Measurements from ENCODE around the gene CCDC12.

CCDC12 gene

DNA sequence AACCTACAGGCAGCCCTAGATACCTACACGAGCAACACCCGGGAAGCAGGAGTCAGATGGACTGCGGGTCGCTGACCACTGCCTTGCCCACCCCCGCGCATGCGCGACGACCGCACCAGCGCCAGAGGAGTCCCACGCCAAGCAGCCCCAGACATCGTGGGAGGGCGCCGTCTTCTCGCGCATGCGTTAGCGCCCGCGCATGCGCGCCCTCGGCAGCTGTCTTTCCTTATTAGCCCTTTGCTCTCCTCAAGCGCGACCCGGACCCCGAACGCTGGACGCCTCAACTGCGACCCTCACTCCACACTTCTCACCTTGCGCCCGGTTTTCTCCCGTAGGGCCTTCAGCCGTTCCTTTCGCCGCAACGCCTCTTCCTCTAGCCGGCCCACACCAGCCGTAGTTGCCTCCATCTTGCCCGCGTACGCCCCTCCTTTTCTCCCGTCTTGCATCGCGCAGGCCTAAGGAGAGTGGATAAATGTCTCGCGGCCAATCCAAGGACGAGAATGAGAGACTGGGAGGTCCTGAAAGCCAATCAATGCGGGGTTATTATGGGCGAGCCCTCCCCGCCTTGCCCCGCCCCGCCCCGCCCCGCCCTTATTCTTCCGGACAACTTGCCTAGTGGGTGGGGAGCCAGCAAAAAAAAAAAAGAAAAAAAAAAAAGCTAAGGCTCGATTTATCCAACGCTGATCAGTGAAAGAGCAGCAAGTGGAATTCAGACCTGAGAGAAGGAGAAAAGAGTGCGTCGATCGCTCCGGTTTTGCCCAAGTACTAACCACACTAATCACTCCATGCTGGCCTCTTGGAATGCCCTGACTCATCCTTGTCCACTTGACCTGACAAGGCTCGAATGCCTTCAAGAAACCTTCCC is at the start of gene CCDC12:
TSS of gene CCDC12 (minus strand) at position 420 of the 865 bp plus-strand sequence. CDS start at position 407, 13 bp downstream.
- DNase-seq = peak; percentile 90

DNA sequence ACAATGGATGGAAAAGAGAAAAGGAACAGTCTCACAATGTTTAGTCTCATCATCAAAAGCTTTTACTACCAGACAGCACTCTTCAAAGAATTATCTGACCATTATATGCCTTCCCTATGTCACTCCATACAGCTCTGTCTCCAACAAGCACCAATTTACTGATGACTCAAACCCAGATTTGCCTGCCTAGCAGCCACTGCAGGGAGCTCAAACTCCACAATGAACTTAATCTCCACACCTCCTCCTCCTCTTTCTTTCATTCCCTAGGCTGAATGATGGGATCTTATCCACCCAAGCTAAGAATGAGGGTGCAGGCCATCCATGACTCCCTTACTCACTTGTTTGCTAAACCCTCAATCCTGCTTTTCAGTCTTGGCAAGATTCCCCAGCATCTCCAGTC is 48.4 kb upstream of the CCDC12 start:
- no peak for DNase-seq

DNA sequence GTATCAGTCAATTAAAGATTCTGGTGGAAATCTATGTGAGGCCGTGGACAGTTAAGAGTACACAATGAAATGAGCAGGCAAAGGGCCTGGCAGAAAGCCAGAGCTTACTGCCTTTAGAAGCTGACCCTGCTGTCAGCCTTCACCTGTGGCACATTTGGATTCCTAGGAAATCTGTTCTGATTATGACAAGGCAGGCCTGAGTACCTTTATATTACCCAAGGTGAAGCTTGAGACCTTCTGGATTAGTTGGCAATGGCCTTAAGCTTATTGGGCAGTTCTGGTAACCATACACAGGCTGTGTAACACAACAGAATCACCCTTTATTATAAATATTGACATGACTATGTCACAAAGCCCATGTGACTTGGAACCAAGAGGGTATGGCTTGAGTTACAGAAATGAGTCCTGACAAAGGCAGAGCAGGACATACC is 46.1 kb upstream of the CCDC12 start:
- DNase-seq = no peak

DNA sequence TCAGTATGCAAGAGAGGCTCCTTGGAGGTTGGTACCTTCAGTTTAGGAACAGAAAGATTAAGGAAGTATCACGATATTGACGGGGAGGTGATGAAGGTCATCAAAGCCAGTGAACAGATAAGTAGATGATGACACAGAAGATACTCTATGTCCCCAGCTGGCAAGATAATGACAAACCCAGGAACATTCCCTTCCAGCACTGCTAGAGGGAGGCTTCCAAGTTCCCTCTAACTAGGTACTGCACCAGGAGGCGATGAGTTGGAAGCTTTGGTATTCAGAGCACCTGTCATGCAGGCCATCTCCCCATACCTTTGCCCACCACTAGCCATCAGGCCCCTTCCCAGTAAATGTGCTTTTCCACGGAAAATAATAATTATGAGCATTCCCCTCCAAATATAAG is 43.8 kb upstream of the CCDC12 start:
- no peak for DNase-seq

DNA sequence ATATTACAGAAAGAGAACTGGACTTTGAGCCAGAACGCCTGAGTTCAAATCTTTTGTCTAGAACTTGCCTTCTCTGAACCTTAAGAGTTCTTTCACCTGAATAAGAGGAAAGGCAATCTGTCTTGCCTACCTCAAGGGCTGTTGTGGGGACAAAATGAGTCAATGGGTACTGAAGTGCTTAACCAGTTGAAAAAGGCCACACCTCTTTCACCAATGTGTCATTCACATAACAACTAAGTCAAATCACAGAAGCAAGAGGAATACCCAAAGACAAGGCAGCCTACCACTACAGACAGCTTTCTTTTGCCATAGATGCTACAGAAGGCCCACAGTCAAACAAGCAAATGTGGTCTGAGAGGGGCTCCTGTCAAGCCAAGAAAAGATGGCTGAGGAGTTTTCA is 42.7 kb upstream of the CCDC12 start:
- no peak for DNase-seq

DNA sequence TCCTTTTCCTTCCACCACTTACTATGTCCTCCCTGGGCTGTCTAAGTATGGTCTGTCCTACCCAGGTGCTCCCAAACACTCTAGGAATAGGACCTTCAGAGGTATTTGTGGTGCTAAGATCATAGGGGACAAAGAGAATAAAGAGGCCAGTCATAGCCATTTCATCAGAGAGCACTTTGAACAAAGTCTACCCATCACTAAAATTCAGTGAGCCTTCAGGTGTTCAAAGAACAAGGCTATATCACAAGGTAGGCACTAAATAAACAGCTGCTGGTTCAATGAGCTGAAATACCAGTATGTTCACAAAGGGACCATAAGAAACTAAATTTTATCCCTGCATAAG is 41.7 kb upstream of the CCDC12 start:
- DNase-seq = no peak

DNA sequence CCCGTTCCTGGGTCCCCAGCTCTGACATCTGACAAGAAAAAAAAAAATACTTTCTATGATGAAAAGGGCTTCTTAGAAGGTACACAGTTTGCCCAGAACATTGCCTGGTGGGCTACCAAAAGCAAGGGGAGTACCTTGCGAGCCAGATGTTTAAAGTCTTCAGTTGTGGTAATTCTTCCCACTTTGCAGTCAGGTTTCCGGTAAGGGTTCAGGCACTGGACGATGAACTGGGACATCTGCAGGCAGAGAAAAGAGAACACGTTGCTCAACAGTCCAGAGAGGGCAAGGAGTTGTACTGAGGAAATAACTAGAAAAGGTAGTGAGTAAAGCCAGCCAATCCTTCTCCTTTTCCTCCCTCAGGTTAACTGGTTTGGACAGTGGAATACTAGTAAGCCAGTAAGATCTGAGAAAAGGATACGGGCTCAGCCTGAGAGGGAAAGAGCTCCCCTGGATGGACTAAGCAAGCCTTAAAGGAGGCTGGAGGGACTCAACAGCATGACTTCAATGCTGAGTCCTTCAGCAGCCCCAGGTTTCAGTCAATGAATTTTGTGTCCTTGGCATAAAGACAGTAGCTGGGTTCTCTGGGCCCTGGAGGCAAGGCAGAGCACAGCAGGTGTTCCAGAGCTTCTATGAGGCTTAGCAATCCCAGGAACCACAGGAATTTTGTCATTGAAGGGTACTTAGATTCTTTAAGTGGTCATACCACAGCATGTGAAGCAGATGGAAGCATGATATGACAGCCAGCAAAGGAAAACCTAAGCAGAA is 41.1 kb upstream of the CCDC12 start:
- no peak for DNase-seq

DNA sequence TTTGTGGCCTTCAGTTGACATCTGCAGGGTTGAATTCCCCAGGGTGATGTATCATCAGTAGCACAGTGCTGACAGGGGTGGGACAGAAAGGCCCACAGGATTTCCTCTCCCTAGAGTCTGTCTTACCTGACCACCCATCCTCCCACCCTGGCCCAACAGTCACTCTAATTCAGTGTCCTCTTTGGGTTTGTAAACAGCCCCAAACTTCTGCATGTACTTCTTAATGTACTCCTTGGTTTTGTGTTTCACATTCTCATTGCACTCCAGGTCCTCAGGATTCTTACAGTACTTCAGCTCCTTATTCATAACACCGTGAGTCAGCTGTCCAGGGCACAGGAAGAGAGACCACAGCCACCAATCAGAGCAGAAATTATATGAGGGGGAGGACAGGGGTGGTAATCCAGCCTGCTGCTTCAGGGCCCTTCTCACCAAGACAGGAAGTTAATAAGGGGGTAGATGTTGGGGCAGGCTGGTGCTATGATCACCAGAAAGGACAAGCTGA is 40.4 kb upstream of the CCDC12 start:
- DNase-seq = no peak

DNA sequence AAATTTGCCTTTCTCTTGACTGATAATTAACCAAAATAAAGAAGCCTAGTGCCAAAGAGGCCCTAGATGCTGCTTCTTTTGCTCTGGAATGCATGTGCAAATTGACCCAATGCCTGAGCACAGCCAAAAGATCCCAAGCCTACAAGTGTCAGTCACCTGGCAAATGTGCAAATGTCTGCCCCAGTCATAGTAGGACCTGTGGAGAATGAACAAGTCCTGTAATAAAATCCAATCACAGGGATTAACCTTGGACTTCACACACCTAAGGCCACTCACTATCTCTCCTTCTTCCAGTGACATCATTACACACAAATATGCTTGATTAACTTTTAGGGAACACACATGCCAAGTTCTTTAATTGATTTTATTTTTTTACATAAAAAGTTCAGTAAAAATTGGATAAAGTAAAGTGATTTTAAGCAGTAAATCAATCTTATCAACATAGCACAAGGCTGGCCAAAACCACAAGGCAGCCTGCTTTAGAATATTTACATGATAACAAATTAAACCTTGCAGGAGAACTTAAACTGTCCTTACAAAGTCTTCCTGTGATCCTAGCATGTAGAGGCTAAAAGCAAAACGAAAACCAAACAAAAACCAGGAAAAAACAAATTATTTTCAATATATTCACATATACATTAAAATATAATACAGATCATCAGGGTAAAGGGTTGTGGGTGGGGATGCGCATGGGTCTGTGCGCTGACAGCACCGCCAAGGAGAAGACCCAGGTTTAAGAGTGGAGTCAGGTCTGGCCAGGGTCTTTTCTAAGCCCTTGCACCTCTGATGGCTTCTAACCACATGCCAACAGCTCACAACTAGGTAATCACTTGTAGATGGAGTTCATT is 39.8 kb upstream of the CCDC12 start:
- no peak for DNase-seq

DNA sequence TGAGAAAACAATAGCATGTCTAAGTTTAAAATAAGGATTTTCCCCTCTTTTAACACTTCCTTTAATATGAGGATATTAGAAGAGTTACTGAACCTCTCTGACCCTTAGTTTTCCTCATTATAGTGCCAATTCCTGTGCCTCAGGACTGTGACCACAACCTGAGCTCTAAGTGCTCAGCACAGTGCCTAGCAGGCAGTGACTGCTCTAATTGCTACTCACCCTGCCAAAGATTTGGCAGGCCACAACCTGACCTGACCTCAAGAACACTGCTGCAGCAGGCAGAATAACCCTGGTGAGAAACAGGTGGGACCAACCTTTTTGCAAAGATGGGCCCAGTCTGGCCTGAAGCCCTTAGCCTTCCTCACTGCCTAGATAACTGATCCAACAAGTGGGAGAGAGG is 38.6 kb upstream of the CCDC12 start:
- DNase-seq = no peak

DNA sequence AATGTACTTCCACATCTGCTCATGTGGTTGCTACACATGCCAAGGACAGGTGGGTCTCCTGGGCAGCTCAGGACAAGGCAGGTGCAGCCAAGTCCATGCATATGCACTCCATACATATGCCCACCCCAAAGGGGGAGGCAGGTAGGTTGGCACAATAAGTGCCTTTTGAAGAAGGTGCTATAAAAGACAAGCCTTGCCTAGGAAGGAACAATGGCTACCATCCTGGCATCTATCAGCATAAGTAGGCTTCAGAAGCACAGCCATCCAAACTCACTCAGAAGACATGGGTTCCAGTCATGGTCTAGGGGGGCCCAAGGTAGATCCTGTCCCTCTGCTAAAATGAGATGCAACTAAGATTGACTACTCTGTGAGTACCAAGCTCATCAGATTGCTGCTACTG is 37.5 kb upstream of the CCDC12 start:
- DNase-seq = no peak

DNA sequence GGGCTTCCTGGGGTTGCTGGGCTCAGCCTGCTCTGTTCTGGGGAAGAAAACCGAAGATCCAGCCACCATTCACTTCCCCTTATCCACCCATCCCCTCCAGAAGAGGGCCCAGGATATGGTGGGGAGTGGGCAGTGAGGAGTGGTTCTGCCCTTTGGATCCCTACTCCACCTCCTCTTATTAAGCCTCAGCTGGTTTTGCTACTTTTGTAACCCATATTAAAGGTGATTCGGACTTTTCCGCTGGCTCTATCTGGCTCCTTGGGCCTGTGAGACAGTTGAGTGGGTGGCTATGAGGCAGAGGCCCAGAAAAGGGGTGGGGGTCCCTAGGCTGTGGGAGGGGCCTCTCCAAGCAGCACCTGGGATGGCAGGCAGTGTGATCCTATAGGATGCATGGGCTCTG is 36.7 kb upstream of the CCDC12 start:
- DNase-seq = no peak

DNA sequence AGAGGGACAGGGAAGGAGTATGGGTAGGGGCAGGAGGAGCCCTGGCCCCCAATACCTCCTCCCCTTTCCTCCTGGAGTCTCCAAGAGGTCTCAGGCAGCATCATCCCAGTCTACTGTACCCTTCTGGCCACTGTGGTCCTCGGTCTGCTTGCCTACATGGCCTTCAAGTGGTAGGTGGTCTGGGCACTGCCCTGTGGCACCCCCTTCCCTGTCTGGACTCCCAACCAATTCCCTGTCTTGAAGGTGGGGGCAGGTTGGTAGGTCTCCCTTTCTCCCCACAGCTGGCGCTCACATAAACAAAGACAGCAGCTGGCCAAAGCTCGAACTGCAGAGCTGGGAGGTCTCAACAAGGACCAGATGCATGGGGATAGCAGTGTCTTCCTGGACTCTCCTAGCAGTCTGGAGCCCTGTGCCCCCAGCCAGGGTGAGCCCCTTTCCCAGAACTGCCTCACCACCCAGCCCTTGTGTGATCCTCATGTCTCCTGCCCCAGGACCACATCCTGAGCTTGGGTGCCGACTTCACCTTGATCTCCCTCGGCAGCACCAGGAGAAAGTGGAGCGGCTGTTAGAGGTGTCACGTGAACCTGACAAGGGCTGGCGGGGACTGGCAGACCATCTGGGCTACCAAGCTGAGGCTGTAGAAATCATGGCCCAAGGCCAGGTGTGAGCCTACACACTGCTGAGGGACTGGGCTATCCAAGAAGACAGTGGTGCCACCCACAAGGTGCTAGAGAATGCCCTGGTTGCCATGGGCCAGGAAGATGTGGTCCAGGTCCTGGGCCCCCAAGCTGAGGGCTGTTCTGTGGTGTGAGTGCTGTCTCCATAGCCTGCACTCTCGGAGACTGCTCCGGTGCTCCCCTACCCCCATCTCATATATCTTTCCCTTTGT is 36.0 kb upstream of the CCDC12 start:
- DNase-seq = no peak

DNA sequence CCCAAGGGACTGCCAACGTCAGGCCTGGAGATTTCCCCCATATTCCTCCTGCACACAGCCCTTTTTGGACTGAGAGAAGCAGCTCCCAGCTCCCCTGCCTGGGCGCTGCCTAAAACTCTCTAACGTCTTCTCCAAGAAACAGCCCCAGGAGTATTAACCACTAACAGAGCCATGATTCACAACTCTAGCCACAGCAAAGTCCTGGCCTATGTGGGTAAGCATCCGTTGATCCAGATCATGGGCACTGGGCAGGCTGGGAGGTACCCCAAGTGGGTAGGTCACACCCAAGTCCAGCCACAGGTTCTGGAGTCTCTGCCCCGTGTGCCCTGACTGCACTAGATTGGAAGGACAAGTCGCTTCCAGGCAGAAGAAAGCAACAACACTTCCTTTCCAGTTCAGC is 34.8 kb upstream of the CCDC12 start:
- DNase-seq = no peak

DNA sequence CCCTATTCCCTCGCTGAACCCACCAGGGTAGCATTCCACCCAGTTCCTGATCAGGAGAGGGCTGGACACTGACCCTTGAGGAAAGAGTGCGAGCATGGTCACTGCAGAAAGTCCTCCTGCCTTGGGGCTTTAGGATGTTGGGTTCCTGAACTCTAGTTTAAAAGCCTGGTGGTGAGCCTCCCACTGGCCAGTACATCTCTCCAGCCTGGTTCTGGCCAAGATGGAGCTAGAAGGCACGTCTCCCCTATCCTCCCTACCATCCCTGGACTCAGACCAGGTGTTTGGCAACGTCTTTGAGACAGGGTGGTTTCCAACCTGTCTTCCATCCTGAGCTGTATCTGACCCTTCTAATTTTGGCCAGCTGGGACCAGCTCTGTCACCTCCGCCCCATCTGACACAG is 34.4 kb upstream of the CCDC12 start:
- no peak for DNase-seq

DNA sequence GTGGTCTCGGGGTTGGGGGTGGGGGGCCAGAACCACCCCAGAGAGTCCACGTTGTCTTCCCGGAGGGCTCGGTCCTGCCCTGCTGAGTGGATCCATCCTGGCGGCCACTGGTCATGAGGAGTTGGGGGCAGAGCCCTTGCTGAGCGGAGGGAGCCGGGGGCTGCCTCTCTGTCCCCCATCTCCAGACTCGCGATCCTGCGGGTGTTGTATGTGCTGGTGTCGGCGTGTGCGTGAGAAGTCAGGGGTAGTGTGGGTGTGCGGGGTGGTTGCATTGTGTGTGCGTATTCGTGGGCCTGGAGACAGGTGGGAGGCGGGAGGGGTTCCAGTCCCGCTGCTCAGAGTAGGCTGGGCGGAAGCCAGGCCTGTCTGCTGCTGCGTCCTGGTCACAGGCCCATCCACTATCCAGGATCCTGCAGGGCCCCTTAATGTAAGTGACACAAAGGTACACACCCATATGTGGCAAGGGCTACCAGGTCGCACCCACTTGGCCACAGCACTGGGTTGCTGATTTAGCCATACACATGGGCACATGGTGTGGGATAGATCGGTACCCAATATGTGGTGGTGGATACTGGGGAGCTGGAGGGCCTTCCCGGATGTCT is 33.7 kb upstream of the CCDC12 start:
- DNase-seq = no peak

DNA sequence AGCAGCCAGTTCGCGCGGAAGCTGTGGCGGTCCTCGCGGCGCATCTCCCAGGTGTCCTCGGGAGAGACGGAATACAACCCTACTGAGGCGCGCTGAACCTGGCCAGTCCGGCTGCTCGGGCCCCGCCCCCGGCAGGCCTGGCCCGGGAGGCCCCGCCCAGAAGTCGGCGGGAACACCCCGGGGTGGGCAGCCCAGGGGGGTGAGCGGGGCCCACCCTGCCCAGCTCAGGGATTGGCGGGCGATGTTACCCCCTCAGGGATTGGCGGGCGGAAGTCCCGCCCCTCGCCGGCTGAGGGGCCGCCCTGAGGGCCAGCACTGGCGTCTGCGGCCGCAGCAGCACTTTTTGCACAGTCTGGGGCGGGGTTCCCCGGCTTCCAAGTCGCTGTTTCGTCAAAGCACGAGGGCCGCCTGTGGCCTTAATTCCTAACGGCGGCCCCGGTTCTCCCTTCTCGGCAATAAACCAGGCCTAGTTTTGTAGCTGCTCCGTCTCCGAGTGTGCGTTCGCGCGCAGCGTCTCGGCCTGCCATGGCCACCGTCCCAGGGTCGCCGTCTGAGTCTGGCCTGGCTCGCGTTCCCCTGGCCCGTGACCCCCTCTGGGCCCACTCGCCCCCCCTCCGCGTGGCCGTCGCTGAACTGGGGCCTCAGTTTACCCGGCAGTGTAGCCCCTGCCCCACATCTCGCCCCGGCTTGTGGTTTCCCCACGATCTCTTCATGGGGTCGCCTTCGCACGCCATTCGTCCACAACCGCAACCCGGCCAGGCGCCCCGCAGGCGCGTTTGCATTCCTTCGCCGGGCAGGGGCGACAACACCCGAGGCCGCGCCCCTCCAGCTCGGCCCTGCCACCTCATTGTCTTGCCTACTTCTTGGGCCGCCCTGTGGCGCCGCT is 32.9 kb upstream of the CCDC12 start:
- peak; percentile 83 for DNase-seq

DNA sequence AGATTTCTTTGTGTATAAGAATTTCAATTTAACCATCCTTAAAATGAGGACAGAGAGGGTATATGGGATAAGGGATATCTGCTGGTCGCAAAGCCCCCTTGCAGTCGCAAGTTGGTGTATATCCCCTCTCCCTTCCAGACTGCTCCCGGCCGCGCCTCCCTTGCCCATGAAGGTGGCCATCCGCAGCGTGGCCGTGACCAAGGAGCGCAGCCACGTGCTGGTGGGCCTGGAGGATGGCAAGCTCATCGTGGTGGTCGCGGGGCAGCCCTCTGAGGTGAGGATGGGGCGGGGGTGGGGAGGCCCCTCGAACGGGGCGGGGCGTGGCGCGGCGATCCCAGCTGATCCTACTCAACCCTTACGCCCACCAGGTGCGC is 32.3 kb upstream of the CCDC12 start:
- DNase-seq = no peak

DNA sequence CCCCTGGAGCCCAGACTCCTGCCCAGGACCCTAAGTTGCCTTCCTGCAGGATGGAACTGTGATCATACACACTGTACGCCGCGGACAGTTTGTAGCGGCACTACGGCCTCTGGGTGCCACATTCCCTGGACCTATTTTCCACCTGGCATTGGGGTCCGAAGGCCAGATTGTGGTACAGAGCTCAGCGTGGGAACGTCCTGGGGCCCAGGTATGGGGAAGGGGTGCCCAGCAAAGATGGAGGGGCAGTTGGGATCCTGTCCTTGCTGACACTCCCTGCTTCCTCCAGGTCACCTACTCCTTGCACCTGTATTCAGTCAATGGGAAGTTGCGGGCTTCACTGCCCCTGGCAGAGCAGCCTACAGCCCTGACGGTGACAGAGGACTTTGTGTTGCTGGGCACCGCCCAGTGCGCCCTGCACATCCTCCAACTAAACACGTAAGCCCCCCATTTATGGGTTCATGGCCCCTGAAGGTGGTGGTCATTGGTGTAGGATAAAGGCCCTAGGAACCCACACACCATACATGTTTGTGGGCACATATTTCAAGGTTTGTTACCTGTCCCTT is 31.8 kb upstream of the CCDC12 start:
- no peak for DNase-seq

DNA sequence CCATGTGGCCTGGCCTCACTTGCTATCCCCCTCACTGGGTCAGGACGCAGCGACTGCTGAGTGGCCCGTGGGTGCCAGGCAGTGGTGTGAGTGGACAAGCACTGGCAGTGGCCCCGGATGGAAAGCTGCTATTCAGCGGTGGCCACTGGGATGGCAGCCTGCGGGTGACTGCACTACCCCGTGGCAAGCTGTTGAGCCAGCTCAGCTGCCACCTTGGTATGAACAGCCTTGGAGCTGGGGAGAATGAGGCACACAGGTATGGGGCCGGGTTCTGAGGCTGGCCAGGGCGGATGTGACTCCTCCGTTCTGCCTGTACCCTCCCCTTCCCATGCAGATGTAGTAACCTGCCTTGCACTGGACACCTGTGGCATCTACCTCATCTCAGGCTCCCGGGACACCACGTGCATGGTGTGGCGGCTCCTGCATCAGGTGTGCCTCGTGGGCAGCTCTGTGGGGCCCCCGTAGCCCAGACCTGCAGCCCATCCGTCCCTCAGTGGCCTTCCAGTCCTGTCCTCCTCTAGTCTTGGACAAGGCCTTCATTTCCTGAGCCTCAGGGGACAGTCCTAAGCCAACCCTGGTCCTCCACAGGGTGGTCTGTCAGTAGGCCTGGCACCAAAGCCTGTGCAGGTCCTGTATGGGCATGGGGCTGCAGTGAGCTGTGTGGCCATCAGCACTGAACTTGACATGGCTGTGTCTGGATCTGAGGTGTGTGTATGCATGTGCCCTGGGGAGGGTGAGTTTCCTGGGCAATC is 31.1 kb upstream of the CCDC12 start:
- DNase-seq = no peak

Measured in NCI-H1105 treated with DMSO at 0.1 percent for 48 hours (cell line).